ENCODE results near the gene SCD5.

SCD5 gene

DNA sequence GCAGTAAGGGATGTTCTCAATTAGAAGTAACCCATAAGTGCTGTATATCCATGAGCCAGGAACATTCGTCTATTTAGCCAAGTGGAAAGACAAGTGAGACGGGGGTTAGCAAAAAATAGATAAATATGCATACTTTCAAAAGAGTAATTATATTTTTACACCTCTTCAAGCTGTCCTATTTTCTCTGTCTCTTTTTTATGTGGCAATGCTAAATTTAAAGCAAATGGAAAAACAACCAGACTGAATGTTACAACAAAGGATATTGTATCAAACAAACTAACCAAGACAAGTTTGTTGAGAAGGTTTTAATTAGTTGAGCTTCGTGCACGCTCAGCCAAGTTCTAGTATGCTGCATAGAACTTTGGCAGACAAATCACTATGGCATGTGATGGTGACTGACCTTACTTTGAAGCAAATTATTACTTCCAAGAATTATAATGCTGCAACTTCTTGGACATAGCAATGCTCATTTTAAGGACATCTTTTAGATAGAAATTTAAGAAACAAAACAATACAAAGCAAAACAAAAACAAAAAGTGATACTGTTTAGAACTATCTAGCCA is 175.4 kb downstream of the SCD5 start:
- no peak for DNase-seq

- DNase-seq: no peak
These were observed 177.3 kb downstream of the SCD5 start for GRCh38 chr4:82621251-82621650.

GRCh38 chr4:82620126-82620735 is 178.4 kb downstream of the SCD5 start:
- no peak for DNase-seq

- DNase-seq: no peak
These were observed 180.4 kb downstream of the SCD5 start for GRCh38 chr4:82618103-82618720.

DNA sequence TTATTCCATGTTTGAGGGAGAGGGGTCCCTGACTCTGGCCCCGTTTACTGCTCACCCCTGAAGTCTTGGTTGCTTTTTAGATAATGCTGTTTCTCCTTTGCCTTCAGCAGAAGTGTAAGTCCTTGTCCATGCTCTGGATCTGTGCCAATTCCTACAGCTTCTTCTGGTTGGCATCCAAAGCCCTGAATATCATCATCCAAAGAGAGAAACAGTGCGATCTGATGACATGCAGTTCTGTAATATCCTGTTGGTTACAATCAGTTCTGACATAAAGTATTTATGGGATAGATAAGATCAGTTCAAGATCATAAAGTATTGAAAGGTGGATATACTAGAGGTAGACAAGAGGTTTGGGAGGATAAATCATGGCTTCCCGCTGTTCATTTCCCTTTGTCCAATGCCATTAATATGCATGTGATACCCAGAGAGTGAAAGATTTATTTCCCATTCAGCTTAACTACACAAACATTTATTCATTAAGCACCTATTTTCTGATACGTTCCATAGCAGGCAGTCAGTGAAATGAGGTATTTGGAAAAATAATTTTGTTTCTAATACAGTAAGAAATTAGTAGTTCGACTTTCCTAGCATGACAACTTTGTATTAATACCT is 183.7 kb downstream of the SCD5 start:
- no peak for DNase-seq

GRCh38 chr4:82613121-82613520 is 185.5 kb downstream of the SCD5 start:
- DNase-seq: no peak

DNA sequence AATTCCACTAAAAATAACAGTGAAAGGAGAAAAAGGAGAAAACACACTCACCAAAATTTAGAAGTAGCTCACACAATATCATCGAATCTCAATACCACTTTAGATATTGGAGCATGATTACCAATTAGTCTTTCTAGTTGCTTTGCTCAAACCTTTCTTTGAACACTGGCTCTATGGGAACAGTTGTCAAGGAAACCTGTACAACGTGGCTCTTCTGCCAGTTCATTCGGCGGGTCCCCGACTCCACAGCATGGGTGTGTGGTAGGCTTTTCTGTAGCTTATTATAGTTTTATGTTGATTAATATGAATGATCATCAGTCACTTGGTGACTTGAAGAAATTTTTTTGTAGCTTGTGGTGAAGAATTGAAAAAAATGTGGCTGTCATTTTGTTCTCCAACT is 186.6 kb downstream of the SCD5 start:
- no peak for DNase-seq

DNA sequence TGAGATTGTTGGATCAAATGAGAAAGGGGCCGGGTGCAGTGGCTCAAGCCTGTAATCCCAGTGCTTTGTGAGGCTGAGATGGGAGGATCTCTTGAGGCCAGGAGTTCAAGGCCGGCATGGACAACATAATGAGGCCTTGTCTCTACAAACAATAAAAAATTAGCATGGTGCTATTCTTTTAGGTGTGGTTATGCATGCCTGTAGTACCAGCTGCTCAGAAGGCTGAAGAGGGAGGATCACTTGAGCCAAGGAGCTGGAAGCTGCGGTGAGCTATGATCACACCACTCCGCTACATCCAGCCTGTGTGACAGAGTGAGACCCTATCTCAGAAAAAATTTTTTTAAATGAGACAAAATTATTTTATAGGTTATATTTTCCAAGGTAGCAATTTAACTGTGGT is 187.1 kb downstream of the SCD5 start:
- DNase-seq: no peak

GRCh38 chr4:82610041-82610440 is 188.6 kb downstream of the SCD5 start:
- DNase-seq: no peak

GRCh38 chr4:82606622-82607021 is 192.0 kb downstream of the SCD5 start:
- DNase-seq: no peak

DNA sequence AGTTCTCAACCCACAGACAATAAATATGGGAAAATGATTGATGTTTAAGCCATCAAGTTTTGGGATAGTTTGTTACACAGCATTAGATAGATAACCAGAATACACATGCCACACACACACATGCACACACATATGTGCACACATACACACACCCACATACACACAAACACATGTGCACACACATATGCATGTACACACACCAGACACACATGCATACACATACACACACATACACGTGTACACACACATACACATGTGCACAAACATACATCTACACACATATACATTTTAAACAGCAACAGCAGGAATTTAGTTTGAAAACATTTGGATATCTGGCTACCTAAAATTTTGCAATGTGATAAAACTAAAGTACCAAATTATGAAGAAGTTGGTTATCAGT is 194.1 kb downstream of the SCD5 start:
- DNase-seq: no peak

- no peak for DNase-seq
These were observed 197.2 kb downstream of the SCD5 start for GRCh38 chr4:82601242-82602015.

DNA sequence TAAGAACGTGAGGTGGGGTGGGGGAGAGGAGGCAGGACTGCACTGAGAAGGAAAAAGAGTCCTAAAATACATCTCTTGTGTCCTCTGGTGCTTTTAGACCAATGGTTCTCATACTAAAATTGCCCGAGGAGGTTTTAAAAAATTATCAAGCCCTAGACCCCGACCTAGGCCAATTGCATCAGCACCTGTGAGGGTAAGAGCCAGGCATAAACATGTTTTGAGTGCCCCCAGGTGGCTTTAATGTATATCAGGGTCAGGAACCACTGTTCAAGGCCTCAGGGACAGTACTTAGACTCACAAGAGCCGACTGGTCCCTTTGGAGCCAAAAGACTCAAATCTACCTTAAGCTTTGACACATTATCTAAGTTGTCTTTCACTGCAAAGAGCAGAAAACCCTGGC is 199.3 kb downstream of the SCD5 start:
- DNase-seq: no peak

DNA sequence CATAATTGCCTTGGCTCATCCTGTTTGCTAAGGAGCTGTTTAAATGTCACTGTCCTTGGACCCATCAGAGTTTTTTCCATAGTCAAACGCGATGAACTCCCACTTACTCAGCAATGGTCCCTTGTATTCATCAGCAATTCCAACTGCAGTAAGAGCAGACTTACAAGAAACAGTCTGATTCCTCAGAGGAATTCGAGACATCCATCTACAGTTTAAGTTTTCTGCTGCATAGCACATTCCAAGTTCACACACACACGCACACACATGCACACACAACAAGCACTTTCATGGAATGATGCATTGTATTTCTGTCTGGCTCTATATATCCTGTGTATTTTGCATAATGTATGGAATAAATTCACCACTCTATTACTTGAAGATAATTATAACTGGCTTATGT is 204.1 kb downstream of the SCD5 start:
- no peak for DNase-seq

- DNase-seq: no peak
These were observed 205.2 kb downstream of the SCD5 start for GRCh38 chr4:82593411-82593810.

- DNase-seq: no peak
These were observed 206.0 kb downstream of the SCD5 start for GRCh38 chr4:82592639-82593038.

GRCh38 chr4:82591592-82591991 is 207.0 kb downstream of the SCD5 start:
- no peak for DNase-seq

- no peak for DNase-seq
These were observed 208.8 kb downstream of the SCD5 start for GRCh38 chr4:82589756-82590155.

DNA sequence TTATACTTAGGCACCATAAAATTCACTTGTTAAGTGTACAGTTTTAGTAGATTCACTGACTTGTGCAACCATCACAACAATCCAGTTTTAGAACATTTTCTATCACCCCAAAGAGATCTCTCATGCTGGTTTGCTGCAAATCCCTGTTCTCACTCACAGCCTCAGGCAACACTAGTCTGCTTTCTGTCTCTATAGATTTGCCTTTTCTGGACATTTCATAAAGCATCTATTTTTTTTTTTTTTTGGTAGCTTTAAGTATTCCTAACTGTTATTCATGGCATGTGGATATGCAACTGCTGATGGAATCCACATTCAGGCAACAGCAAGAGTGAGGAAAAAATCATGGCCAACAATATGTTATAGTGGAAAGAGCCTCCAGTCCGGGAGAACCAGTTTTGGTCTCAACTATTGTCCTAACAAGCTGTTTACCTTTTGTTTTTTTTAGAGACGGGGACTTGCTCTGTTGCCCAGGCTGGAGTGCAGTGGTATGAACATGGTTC is 209.8 kb downstream of the SCD5 start:
- no peak for DNase-seq

DNA sequence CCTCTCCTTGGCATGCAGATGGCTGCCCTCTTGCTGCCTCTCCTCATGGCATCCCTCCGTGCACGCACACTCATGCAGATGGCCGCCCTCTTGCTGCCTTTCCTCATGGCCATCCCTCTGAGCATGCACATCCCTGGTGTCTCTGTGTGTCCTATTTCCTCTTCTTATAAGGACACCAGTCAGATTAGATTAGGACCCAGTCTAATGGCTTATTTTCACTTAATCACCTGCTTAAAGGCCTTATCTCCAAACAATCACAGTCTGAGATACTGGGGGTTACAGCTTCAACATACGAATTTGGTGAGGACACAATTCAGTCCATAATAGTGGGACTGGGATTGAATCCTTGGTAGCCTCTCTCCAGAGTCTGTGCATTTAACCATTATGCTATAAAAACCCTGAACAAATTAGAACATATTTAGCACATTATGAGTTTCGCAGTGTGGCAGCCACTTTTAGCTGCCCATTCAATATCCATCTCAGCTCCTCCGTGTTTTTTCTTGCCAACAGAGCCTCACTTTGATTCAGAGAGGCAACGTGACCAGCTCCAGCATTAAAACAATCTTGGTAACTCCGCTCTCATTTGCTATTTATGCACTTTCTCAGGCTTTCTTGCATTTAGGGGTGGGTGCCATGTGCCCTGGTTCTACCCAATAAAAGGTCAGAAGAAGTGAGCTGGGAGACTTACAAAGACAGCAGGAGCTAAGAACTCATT is 210.6 kb downstream of the SCD5 start:
- no peak for DNase-seq

GRCh38 chr4:82585690-82586435 is 212.7 kb downstream of the SCD5 start:
- DNase-seq: no peak

DNA sequence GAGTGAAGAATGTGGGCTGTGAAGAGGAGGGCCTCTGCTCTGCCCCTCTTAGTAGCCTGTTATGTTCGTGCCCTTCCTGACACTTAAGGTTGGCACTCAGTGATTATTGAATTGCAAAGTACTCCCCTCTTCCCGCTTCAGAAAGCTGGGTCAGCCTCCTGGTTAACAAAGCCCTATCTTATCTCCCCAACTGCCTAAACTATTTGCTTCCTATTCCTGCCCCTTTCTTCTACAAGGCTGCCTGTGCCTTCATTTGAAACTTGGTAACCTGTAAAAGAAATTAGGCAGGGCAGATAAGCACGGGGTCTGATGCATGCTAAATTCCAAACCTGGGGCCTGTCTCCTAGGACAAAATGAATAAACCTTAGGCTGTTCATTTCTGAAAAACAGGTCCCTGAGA is 213.7 kb downstream of the SCD5 start:
- DNase-seq: no peak

Measured in activated CD8-positive, alpha-beta memory T cell treated with anti-CD3 and anti-CD28 coated beads for 24 hours (primary cell).